ENCODE measurements around the gene DCLK1.

The DCLK1 gene

DNA sequence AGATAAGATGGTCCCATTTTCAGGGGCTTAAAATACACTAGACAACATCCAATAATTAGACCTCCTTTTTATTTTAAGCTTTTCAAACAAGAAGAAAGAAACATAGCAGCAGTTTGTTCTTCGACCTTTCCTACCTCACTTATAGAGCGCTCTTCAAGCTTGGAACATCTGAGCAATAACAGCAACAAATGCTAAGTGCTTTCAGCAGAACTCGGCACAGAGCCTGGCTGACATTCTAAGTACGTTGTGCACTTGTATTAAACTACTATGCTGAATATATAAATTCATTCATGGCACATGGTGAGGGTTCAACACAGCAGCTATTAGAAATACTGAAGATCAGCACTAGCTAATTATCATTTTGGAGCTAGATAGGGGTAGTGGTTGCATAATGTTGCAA is 398.6 kb downstream of the DCLK1 start:
- DNase-seq: no peak

DNA sequence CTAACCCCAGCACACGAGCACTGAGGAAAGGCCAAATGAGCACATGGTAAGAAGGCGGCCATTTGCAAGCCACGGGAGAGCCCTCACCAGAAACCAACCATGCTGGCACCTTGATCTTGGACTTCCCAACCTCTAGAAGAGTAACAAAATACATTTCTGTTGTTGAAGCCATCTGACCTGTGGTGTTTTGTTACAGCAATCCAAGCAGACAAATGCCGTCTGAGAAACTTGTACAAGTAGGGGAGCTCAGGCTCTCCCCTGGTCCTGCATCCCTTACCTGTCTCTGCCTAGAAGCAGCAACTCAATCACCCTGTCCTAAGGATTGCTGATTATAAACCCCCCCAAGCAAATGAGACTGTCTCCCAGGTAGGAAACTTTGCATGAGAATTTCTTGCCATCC is 399.7 kb downstream of the DCLK1 start:
- no peak for DNase-seq

GRCh38 chr13:35729926-35730627 is 401.1 kb downstream of the DCLK1 start:
- DNase-seq: no peak

GRCh38 chr13:35727881-35728280 is 403.3 kb downstream of the DCLK1 start:
- peak; percentile 59 for DNase-seq

DNA sequence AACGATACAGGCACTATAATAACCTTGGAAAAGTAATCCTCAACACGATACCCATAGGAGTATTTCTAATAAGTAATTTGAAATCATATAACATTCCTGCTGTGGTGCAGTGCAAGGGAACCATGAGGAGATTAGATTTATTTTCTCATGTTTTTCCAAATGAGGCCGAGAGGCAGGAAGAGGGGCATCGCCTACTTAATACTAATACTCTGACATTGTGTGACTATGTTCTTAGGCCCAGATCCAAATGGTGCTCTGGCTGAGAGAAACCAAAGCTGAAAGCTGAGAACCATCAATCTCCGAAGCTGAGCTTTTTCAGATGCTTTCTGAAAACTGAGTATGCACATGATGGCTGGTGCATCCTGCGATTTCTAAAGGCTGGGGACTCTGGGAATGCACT is 406.7 kb downstream of the DCLK1 start:
- DNase-seq: no peak

DNA sequence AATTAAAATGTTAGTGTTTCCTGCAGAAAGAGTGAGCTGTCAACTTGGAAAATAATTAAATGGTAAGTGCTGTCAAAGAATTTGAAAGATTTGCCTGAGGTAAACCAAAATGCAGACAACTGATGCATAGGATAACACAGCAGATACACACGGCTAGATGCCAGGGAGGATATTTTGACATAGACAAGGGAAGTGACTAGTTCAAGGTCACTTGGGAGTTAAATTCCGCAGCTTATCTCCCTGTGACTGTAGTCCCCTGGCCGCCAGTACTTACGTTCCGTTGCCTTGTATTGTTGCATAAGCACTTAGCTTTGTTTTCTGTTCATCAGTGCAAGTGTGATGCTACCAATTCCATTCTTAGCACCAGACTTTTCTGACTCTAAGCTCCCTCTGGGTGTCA is 407.4 kb downstream of the DCLK1 start:
- DNase-seq: no peak

GRCh38 chr13:35723053-35723461 is 408.1 kb downstream of the DCLK1 start:
- no peak for DNase-seq

DNA sequence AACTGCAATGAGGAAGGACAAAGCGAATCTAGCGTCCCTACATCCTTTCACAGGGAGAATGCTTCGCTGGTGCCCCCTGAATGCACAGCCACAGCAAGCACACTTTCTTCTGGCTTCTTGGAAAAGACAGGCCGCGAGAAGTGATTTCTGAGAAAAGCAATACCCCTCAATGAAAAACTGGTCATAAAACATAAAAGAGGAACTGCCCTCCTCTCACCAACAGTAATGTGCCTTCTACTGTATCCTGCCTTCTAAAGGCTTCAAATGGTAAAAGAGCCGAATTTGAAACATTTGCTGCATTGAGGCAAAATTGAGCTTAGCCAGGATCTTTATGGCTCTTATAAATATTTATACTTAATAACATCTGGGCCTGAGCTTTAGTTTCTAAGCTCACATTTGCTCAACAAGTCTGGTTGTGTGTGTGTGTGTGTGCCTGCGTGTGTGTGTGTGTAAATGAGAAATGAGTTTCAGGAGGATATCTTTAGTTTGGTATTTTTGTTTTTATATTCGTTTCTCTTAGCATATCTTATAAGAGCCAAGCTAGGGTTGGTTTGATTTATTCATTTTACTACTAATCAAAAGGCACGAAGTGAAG is 408.6 kb downstream of the DCLK1 start:
- no peak for DNase-seq

DNA sequence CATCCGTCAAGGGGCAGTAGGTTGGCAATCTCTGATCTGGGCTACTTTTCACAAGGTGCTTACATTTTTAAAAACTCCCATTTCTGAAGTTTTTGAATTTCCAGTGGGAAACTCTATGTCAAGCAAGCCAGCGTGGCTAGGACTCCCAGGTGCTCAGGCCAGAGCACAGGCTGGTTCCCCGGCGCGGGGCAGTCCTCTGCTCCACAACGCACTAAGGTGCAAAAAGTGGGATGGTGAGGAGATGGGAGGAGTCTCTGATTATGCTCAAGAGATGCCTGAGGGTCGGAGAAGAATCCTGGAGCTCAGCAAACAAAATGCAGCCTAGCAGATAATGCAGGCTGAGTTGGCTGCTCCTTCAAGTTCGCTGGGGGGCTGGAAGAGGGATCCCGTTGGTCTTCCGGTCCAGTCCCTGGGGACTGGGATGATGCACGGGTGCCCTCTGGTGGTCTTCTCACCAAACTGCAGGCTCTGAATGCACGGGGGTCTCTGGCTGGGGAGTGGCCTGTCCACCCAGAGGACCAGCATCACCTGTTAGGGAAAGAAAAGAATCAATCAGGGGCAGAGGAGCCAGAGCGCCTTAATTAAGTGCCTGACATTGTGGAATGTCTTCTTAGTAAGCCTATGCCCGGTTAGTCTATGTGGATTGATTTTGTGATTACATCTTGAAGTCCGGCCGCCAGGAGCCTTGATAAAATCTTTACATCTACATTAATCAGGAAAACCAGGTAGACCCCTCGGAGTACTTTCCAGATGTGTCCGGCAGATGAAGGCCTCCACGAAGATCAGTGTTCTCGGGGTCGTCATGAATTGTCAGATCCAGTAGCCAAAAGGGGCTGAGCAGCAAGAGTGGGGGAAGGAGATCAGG is 410.3 kb downstream of the DCLK1 start:
- DNase-seq: peak; percentile 18

- DNase-seq: no peak
Measured at GRCh38 chr13:35720290-35720689, 410.9 kb downstream of the DCLK1 start.

Data from NCI-H2171 (cell line).